K562 (cell line): Measurements from ENCODE around the gene AHNAK.

ENCODE experiments used
- CHD1 ChIP-seq: fragments of 200-600 bp; sonication (generic); IDR thresholded peaks from one replicate; pipeline ENCODE4 v1.6.1; 2012; ENCODE audit warnings: mild to moderate bottlenecking, moderate library complexity, low read length, inconsistent platforms
- HBP1 ChIP-seq: fragments of 450-650 bp; formaldehyde crosslinking; IDR thresholded peaks from 2 replicates; pipeline ENCODE4 v1.4.0; 2022; ENCODE audit warnings: missing genetic modification characterization
- SNRNP70 ChIP-seq: fragments of 200-400 bp; formaldehyde crosslinking; optimal IDR thresholded peaks from 2 replicates; pipeline ENCODE3; 2017; ENCODE audit warnings: low read depth, low read length
- TCF7 ChIP-seq: sonication (generic); IDR thresholded peaks from 2 replicates; pipeline ENCODE4 v1.6.1; 2016; ENCODE audit warnings: antibody characterized with exemption, borderline replicate concordance
- ZNF133 ChIP-seq: fragments of 250-450 bp; sonication (Bioruptor Pico); IDR thresholded peaks from 2 replicates; pipeline ENCODE4 v1.4.0; 2020; ENCODE audit warnings: mild to moderate bottlenecking
- ZNF766 ChIP-seq: fragments of 200-800 bp; sonication (Bioruptor generic); conservative IDR thresholded peaks from 2 replicates; pipeline ENCODE4 v1.6.1; 2016; ENCODE audit warnings: missing genetic modification characterization, missing compliant biosample characterization

GRCh38 chr11:62446091-62446490 is 100.5 kb downstream of the AHNAK start:
- TF ChIP-seq ZNF766 (no peak), CHD1 (no peak), TCF7 (no peak), ZNF133 (CRISPR knock-in tag) (no peak), HBP1 (CRISPR knock-in tag) (no peak), SNRNP70 (no peak)
